ENCODE measurements around the gene PKM. TPM values are rescaled to one million over a fixed set of nuclear protein-coding genes. Genes with fewer than 3 reads are reported as not detected.

Gene PKM
- total and polyA plus RNA-seq, 9 of the 15 experiments (the other 6 are each of a cell fraction or from before 2014, with no cell fraction given): 140 to 825 (median 383) TPM

DNA sequence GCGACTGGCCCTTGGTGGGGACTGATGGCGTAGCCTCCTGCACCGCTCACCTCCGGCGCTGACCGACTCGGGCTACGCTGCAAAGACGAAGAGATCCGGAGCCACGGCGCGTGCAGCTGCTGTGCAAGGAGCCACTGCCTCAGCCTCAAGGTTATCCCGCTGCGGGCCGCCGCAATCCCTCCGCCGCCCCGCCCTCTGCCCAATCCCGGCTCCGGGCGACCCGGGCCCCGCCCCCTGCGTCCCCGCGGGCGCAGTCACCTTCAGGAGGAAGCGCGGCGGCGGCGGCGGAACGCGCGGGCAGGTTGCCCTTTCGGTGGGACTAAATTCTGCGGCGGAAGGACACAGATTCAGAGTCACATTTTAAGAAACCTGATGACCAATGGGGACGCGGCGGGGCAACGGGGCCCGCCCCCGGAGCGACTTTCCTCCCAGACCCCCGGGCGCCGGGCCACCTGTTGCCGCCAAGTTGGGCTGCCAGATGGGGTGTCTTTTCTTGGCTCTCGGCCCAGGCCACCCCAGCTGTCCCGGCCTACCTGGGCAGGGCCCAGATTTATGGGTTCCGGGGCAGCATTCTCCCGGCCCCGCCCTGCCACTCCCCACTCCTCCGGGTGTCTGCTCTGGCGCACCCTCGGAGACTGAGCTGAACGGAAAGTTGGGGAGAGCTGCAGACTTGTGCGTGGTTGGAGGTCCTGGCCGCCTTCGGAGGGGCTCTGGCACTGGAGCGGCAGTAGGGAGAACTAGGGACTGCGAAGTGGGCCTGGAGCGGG lies at the start of gene PKM (continued):
- TF ChIP-seq ARID3B (CRISPR knock-in tag; IDR thresholded peaks at IDR 0.05; ENCODE audit: borderline replicate concordance) (no peak), PHF20 (IDR thresholded peaks at IDR 0.05; ENCODE audit: partially characterized antibody) (no peak), ZNF24 (IDR thresholded peaks at IDR 0.05) (peak; percentile 60), USF1 (CRISPR knock-in tag; IDR thresholded peaks at IDR 0.05) (no peak), PCBP1 (IDR thresholded peaks at IDR 0.05; ENCODE audit: low read depth, low read length, poor library complexity, severe bottlenecking) (peak; percentile 100), GABPA (tag; conservative IDR thresholded peaks at IDR 0.05; ENCODE audit: low read depth) (peak; percentile 60), SAFB (IDR thresholded peaks at IDR 0.05; ENCODE audit: borderline replicate concordance, low read depth, low read length) (no peak), MCM7 (IDR thresholded peaks at IDR 0.05) (no peak), TCFL5 (CRISPR knock-in tag; conservative IDR thresholded peaks at IDR 0.05) (no peak), YBX1 (IDR thresholded peaks at IDR 0.05) (no peak), HLTF (IDR thresholded peaks at IDR 0.05) (no peak), ZNF436 (CRISPR knock-in tag; IDR thresholded peaks at IDR 0.05) (no peak), MLLT1 (IDR thresholded peaks at IDR 0.05) (no peak), HEY1 (CRISPR knock-in tag; IDR thresholded peaks at IDR 0.05; ENCODE audit: borderline replicate concordance) (no peak)
- TF ChIP-seq, protein P1, sequence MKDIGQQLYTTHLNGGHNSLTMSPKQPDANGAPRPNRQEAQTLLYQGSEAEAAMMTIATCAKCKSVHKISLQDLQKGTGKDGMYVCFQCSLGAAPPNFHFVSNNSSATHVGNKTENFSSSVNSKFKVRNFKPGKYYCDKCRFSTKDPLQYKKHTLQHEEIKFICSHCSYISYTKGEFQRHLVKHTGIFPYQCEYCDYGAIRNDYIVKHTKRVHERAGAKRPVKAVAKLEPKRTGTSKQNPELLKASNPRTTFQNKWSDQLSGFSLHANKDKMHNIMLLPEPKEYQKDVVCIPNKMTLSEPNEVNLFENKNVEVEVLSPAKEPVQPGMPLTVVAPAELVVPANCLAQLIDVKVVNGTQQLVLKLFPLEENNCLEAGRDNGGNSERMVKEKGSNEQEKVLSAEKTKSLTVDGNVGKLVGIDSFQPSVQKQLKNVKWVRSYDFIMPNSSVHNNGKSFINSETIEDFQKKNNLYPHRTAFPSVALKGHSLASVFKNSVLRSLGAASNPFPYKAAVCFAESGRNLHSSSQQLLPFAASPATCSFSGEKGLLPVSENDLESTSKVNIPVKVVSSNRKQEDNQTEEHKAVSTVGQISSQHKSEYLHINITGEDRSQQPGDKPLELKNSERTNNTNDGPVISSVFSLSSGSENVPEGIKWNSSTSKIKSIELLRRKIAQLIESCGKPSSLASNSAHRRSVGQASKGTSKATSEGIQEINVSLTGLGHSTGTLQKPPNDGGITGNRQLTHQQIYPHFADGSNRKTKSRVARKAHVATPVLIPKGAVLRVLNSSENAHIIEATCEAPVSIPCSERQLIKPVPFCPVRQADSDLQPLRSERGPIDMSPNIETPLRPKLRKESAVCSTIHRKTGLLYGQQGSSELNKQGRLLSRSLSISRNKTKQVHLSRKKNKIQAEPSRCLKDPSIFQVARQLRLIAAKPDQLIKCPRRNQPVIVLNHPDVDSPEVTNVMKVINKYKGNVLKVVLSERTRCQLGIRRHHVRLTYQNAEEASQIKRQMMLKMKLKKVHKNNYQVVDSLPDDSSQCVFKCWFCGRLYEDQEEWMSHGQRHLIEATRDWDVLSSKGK (CRISPR knock-in tag; IDR thresholded peaks at IDR 0.05): no peak
- TF ChIP-seq, protein P2, sequence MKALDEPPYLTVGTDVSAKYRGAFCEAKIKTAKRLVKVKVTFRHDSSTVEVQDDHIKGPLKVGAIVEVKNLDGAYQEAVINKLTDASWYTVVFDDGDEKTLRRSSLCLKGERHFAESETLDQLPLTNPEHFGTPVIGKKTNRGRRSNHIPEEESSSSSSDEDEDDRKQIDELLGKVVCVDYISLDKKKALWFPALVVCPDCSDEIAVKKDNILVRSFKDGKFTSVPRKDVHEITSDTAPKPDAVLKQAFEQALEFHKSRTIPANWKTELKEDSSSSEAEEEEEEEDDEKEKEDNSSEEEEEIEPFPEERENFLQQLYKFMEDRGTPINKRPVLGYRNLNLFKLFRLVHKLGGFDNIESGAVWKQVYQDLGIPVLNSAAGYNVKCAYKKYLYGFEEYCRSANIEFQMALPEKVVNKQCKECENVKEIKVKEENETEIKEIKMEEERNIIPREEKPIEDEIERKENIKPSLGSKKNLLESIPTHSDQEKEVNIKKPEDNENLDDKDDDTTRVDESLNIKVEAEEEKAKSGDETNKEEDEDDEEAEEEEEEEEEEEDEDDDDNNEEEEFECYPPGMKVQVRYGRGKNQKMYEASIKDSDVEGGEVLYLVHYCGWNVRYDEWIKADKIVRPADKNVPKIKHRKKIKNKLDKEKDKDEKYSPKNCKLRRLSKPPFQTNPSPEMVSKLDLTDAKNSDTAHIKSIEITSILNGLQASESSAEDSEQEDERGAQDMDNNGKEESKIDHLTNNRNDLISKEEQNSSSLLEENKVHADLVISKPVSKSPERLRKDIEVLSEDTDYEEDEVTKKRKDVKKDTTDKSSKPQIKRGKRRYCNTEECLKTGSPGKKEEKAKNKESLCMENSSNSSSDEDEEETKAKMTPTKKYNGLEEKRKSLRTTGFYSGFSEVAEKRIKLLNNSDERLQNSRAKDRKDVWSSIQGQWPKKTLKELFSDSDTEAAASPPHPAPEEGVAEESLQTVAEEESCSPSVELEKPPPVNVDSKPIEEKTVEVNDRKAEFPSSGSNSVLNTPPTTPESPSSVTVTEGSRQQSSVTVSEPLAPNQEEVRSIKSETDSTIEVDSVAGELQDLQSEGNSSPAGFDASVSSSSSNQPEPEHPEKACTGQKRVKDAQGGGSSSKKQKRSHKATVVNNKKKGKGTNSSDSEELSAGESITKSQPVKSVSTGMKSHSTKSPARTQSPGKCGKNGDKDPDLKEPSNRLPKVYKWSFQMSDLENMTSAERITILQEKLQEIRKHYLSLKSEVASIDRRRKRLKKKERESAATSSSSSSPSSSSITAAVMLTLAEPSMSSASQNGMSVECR (CRISPR knock-in tag; IDR thresholded peaks at IDR 0.05): peak; percentile 34
